ENCODE measurements around the gene SND1.

DNA sequence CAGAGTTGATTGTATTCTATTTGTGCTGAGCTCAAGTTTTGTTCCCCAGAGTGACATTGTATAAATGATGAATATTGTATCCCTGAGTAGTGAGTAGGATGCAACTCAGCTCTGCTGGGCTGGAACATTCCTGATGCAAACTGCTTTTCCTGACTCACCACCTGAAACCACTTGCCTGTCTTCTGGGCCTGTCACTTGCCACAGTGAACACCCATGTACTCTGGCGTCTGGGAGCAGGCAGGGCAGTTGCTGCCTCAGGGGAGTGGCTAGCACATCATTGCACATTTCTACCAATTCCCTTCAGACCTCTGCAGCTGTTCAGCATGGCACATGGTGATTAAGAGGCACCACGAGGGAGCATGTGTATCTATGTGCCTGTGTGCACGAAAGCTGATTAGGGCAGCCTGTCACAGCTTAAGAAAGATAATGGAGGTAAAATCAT lies 157.3 kb downstream of the SND1 start:
- no peak for TF ChIP-seq TEAD4 (IDR thresholded peaks at IDR 0.05)
- TF ChIP-seq, protein P1, sequence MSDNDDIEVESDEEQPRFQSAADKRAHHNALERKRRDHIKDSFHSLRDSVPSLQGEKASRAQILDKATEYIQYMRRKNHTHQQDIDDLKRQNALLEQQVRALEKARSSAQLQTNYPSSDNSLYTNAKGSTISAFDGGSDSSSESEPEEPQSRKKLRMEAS (IDR thresholded peaks at IDR 0.05) = no peak
- TF ChIP-seq TAF1 (IDR thresholded peaks at IDR 0.05; ENCODE audit: low read depth) = no peak
- TF ChIP-seq RAD21 (IDR thresholded peaks at IDR 0.05; ENCODE audit: low read depth) = no peak
- TF ChIP-seq EP300 (IDR thresholded peaks at IDR 0.05; ENCODE audit: borderline replicate concordance) = no peak
- TF ChIP-seq, protein P2, sequence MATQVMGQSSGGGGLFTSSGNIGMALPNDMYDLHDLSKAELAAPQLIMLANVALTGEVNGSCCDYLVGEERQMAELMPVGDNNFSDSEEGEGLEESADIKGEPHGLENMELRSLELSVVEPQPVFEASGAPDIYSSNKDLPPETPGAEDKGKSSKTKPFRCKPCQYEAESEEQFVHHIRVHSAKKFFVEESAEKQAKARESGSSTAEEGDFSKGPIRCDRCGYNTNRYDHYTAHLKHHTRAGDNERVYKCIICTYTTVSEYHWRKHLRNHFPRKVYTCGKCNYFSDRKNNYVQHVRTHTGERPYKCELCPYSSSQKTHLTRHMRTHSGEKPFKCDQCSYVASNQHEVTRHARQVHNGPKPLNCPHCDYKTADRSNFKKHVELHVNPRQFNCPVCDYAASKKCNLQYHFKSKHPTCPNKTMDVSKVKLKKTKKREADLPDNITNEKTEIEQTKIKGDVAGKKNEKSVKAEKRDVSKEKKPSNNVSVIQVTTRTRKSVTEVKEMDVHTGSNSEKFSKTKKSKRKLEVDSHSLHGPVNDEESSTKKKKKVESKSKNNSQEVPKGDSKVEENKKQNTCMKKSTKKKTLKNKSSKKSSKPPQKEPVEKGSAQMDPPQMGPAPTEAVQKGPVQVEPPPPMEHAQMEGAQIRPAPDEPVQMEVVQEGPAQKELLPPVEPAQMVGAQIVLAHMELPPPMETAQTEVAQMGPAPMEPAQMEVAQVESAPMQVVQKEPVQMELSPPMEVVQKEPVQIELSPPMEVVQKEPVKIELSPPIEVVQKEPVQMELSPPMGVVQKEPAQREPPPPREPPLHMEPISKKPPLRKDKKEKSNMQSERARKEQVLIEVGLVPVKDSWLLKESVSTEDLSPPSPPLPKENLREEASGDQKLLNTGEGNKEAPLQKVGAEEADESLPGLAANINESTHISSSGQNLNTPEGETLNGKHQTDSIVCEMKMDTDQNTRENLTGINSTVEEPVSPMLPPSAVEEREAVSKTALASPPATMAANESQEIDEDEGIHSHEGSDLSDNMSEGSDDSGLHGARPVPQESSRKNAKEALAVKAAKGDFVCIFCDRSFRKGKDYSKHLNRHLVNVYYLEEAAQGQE (IDR thresholded peaks at IDR 0.05; ENCODE audit: low read depth) = no peak
- TF ChIP-seq CEBPB (IDR thresholded peaks at IDR 0.05) = no peak
- TF ChIP-seq FOXM1 (IDR thresholded peaks at IDR 0.05; ENCODE audit: borderline replicate concordance, low read depth) = no peak
- no peak for TF ChIP-seq TCF12 (IDR thresholded peaks at IDR 0.05; ENCODE audit: low read depth)
- TF ChIP-seq, protein P3, sequence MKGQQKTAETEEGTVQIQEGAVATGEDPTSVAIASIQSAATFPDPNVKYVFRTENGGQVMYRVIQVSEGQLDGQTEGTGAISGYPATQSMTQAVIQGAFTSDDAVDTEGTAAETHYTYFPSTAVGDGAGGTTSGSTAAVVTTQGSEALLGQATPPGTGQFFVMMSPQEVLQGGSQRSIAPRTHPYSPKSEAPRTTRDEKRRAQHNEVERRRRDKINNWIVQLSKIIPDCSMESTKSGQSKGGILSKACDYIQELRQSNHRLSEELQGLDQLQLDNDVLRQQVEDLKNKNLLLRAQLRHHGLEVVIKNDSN (IDR thresholded peaks at IDR 0.05) = no peak

All from Ishikawa (cell line).